HepG2 (cell line): ENCODE results near the gene SLAMF6. TPM values are rescaled to one million over a fixed set of nuclear protein-coding genes. Genes with fewer than 3 reads are reported as not detected.

Source experiments
- ATAC-seq: fragments of 200-7000 bp; cut with Tn5 transposase; 3 replicates; pipeline ENCODE4 v1.9.1; 2020; ENCODE audit warnings: mild to moderate bottlenecking, moderate library complexity
- BruUV-seq: library from RNA; stranded (reverse); fragments of 400-500 nt; replicated peaks from 2 replicates; lab custom pipeline; 2021; lab: Mats Ljungman, UMichigan
- CTCF ChIA-PET: fragments of 300-600 bp; formaldehyde crosslinking; extraction: SDS; loops from one replicate; lab custom pipeline; 2021; ENCODE audit warnings: low total read pairs, inconsistent platforms, low intra/inter-chr PET ratio; lab: Yijun Ruan, JAX
- POLR2A ChIA-PET: fragments of 350-600 bp; sonication (Branson Sonifier 250); formaldehyde crosslinking; loops from one replicate; lab custom pipeline; 2020; ENCODE audit warnings: antibody characterized with exemption, inconsistent platforms; lab: Yijun Ruan, JAX
- DNase-seq: peaks from one replicate; pipeline ENCODE4 v3.0.0-alpha.2; 2015; ENCODE audit warnings: low spot score
- FAIRE-seq: peaks from 3 replicates; lab custom pipeline; 2011; peaks lifted over from hg19 to GRCh38; lab: Jason Lieb, UNC
- H2AFZ ChIP-seq: one replicate; pipeline ENCODE4 v1.6.1; 2011; ENCODE audit warnings: low read length, inconsistent platforms
- H3K27ac ChIP-seq: fragments of 300-600 bp; 3 replicates; pipeline ENCODE4 v1.8.0; 2011; ENCODE audit warnings: mixed run types, mild to moderate bottlenecking, mixed read lengths, low read length, inconsistent platforms; ENCODE audit not compliant: insufficient read depth; ENCODE audit errors: extremely low read length
- H3K27me3 ChIP-seq, 2 experiments: fragments of 200-600 bp in 1 of 2; 2 replicates in 1 of 2; 3 replicates in 1 of 2; pipeline versions ENCODE4 v1.6.0 to v1.8.0; 2011; ENCODE audit warnings: low read length in 2 of 2, mild to moderate bottlenecking in 2 of 2, moderate library complexity in 2 of 2, inconsistent platforms in 1 of 2; ENCODE audit not compliant: insufficient read depth in 2 of 2, control insufficient read depth in 1 of 2
- H3K36me3 ChIP-seq, 2 experiments: fragments of 200-600 bp in 1 of 2; replicated peaks in 1 of 2; 2 replicates in 1 of 2; 3 replicates in 1 of 2; pipeline versions ENCODE4 v1.5.1 to v1.8.0; 2011; ENCODE audit warnings: low read length in 2 of 2, inconsistent platforms in 1 of 2; ENCODE audit not compliant: insufficient read depth in 2 of 2, control insufficient read depth in 1 of 2
- H3K4me1 ChIP-seq: 2 replicates; pipeline ENCODE4 v1.5.1; 2012; ENCODE audit warnings: low read length, inconsistent platforms; ENCODE audit not compliant: insufficient read depth
- H3K4me2 ChIP-seq: 2 replicates; pipeline ENCODE4 v1.6.0; 2011; ENCODE audit warnings: low read depth, low read length, inconsistent platforms
- H3K4me3 ChIP-seq, 3 experiments: fragments of 200-600 bp in 1 of 3; sonication (generic), shearing (Covaris generic) in 1 of 3; replicated peaks in 1 of 3; 2 replicates each; pipeline ENCODE4 v1.5.1; 2011 to 2016; ENCODE audit warnings: low read length in 3 of 3, inconsistent platforms in 2 of 3, low read depth in 2 of 3, mild to moderate bottlenecking in 2 of 3, control low read depth in 1 of 3, mixed read lengths in 1 of 3; ENCODE audit not compliant: insufficient read depth in 1 of 3
- H3K79me2 ChIP-seq: one replicate; pipeline ENCODE4 v1.6.1; 2011; ENCODE audit warnings: low read length, inconsistent platforms; ENCODE audit not compliant: insufficient read depth
- H3K9ac ChIP-seq: 2 replicates; pipeline ENCODE4 v1.6.0; 2011; ENCODE audit warnings: mild to moderate bottlenecking, low read depth, low read length, inconsistent platforms; ENCODE audit not compliant: insufficient read depth
- H3K9me3 ChIP-seq: 2 replicates; pipeline ENCODE4 v1.5.1; 2012; ENCODE audit warnings: mild to moderate bottlenecking, low read length
- H4K20me1 ChIP-seq: 2 replicates; pipeline ENCODE4 v1.6.0; 2011; ENCODE audit warnings: inconsistent platforms, mild to moderate bottlenecking, low read length, moderate library complexity; ENCODE audit not compliant: insufficient read depth
- GATAD1 ChIP-seq: IDR thresholded peaks from 2 replicates; pipeline ENCODE4 v1.6.1; 2016; ENCODE audit warnings: missing genetic modification reagents, missing compliant biosample characterization
- HCFC1 ChIP-seq: fragments of 150-350 bp; IDR thresholded peaks from 2 replicates; pipeline ENCODE4 v1.6.1; 2014; ENCODE audit warnings: low read depth, low read length
- HMG20A ChIP-seq: IDR thresholded peaks from 2 replicates; pipeline ENCODE4 v1.6.1; 2016; ENCODE audit warnings: borderline replicate concordance
- MAX ChIP-seq: IDR thresholded peaks from 2 replicates; pipeline ENCODE4 v1.6.1; 2012; ENCODE audit warnings: inconsistent platforms
- SALL2 ChIP-seq: sonication (generic); formaldehyde crosslinking; IDR thresholded peaks from 2 replicates; pipeline ENCODE4 v1.8.1; 2023; ENCODE audit warnings: mild to moderate bottlenecking, missing genetic modification reagents, inconsistent platforms
- ZFP1 ChIP-seq: IDR thresholded peaks from 2 replicates; pipeline ENCODE4 v1.6.1; 2016
- ZNF180 ChIP-seq: sonication (generic); formaldehyde crosslinking; IDR thresholded peaks from 2 replicates; pipeline ENCODE4 v1.4.0; 2020; ENCODE audit warnings: low read depth, missing genetic modification reagents, borderline replicate concordance
- ZNF629 ChIP-seq: sonication (generic); formaldehyde crosslinking; conservative IDR thresholded peaks from 2 replicates; pipeline ENCODE4 v1.5.0; 2020; ENCODE audit warnings: missing genetic modification reagents
- ZNF652 ChIP-seq: IDR thresholded peaks from 2 replicates; pipeline ENCODE4 v1.6.1; 2016; ENCODE audit warnings: low read depth, borderline replicate concordance
- ZNF674 ChIP-seq: sonication (generic); formaldehyde crosslinking; IDR thresholded peaks from 2 replicates; pipeline ENCODE4 v1.5.0; 2020; ENCODE audit warnings: low read depth, mild to moderate bottlenecking, missing genetic modification reagents
- ZNF678 ChIP-seq: sonication (generic); formaldehyde crosslinking; IDR thresholded peaks from 2 replicates; pipeline ENCODE4 v1.4.0; 2020; ENCODE audit warnings: mild to moderate bottlenecking, missing genetic modification reagents
- ZNF720 ChIP-seq: sonication (generic); formaldehyde crosslinking; IDR thresholded peaks from 2 replicates; pipeline ENCODE4 v1.4.0; 2020; ENCODE audit warnings: missing genetic modification reagents
- ZNF766 ChIP-seq: sonication (generic); formaldehyde crosslinking; IDR thresholded peaks from 2 replicates; pipeline ENCODE4 v1.5.0; 2020; ENCODE audit warnings: missing genetic modification reagents, borderline replicate concordance
- ZNF784 ChIP-seq: sonication (generic); formaldehyde crosslinking; IDR thresholded peaks from 2 replicates; pipeline ENCODE4 v1.5.1; 2020; ENCODE audit warnings: missing genetic modification reagents, mild to moderate bottlenecking, borderline replicate concordance
- WGBS: methylation state at CpG from one replicate; pipeline ENCODE4 v1.1.6; 2017; ENCODE audit warnings: low lambda C conversion rate; 5-methylcytosine and 5-hydroxymethylcytosine counted together
- in situ Hi-C: cut with HindIII; loops from 2 replicates; pipeline ENCODE4 v1.10.0; 2017; ENCODE audit warnings: low pct_unique_long_range_greater_than_20kb; ENCODE audit not compliant: extremely low pct_ligation_motif_present
- intact Hi-C: fragments of 100-400 bp; cut with micrococcal nuclease; formaldehyde crosslinking; loops from one replicate; pipeline ENCODE4 v1.10.0; 2022; ENCODE audit not compliant: unreplicated experiment
- polyA plus RNA-seq, 8 experiments: library from polyadenylated mRNA; depleted of rRNA in 3 of 8; stranded (reverse) in 7 of 8; unstranded in 1 of 8; fragments of >200 nt; fragmentation: Illumina TruSeq in 4 of 8; extraction: Trizol in 4 of 8; gene quantifications; 2 replicates each; pipeline versions ENCODE4 v1.2.1 to v1.2.3, GENCODE V29; 2011 to 2016; ENCODE audit warnings: low read depth in 4 of 8, missing spikeins in 1 of 8, mixed read lengths in 1 of 8; ENCODE audit not compliant: insufficient read depth in 1 of 8
- total RNA-seq, 5 experiments: library from RNA; depleted of rRNA; stranded (reverse); fragments of >200 nt; fragmentation: Illumina TruSeq; extraction: Trizol; gene quantifications; 2 replicates each; pipeline ENCODE4 v1.2.3, GENCODE V29; 2016; ENCODE audit warnings: low read depth in 1 of 5
- TF ChIP-seq, protein P1 (sequence below): sonication (generic); formaldehyde crosslinking; IDR thresholded peaks from 2 replicates; pipeline ENCODE4 v1.8.0; 2022; ENCODE audit warnings: mild to moderate bottlenecking, missing genetic modification reagents, moderate library complexity

SLAMF6 gene
- total and polyA plus RNA-seq, 2 of the 13 experiments (the other 11 are each of a cell fraction or from before 2014, with no cell fraction given), result not detected

DNA sequence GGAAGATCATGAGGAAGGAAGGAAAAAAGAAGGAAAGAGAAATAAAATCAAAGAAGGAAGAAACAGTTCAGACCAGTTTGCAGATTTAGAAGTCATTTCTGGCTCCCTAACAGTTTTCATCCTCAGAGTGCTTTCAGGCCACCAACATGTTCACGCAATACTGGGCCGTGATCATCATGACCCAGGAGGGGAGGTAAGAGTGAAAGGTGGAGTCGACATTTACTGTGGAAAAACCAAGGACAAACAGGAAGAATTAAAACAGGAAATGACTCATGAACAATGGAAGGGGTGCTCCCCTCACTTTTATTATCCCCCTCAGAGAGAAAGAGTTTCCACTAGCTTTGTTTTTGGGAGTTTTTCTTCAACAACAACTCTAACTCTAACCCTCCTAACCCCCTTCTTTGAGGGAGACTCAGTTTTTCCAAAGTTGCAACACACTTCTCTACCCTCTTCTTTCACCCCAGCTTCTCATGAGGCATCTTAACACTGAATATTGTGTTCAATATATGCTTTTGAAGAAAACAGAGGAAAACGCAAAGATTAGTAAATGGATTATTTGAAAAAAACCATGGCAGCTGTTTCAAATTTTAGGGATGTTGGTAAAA lies 62.3 kb downstream of the SLAMF6 start (continued):
- TF ChIP-seq ZNF784 (CRISPR knock-in tag), result no peak
- no peak for TF ChIP-seq GATAD1 (CRISPR knock-in tag)
- no peak for TF ChIP-seq ZNF720 (CRISPR knock-in tag)
- TF ChIP-seq ZNF652 (CRISPR knock-in tag), result no peak
- no peak for TF ChIP-seq HMG20A (CRISPR knock-in tag)
- TF ChIP-seq ZNF629, result no peak
- no peak for TF ChIP-seq HCFC1

DNA sequence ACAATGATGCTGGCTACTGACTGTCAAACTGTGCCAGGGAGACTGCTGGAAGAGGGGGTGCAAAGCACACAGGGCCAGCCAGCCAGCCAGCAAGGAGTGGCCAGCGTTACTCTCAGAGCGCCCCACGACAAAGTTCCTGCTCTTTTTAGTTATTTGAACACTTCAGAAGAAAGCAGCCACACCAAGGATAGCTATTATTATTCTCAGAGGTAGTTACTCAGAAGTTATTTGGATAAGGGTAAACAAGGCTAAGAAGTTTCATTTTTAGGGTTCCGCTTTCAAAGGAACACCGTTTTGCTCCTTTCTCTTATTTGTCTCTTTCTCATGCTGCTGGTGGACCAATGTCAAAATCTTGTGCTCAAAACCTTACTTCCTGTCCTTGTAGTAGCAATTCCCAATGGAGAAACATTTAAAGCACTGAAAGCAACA lies 62.8 kb downstream of the SLAMF6 start:
- no peak for FAIRE-seq
- no peak overlapping the region for H3K9ac ChIP-seq
- no peak overlapping the region for H2AFZ ChIP-seq
- no peak overlapping the region for H3K27ac ChIP-seq
- H3K79me2 ChIP-seq, result no peaks in the 10 kb centered on the region
- H3K4me1 ChIP-seq, result no peaks in the 10 kb centered on the region
- CTCF ChIA-PET, result no interaction called here
- no peaks in the 10 kb centered on the region for H3K9me3 ChIP-seq
- WGBS, result 42% methylated on average over 5 of the region's 5 CpGs
- no TSS peak for BruUV-seq
- intact Hi-C loops, result no loop called here
- H3K36me3 ChIP-seq, result no peaks in the 10 kb centered on the region
- H3K4me3 ChIP-seq, result no peak overlapping the region
- no peaks in the 10 kb centered on the region; a peak in 2 of 5 replicates for H3K27me3 ChIP-seq
- POLR2A ChIA-PET, result no interaction called here
- DNase-seq, result no peak
- in situ Hi-C loops, result no loop called here
- TF ChIP-seq ZNF678 (CRISPR knock-in tag) (no peak), ZNF674 (CRISPR knock-in tag) (no peak), SALL2 (CRISPR knock-in tag) (no peak), ZFP1 (CRISPR knock-in tag) (no peak), ZNF180 (no peak), ZNF766 (CRISPR knock-in tag) (no peak), MAX (no peak)
- TF ChIP-seq, protein P1, sequence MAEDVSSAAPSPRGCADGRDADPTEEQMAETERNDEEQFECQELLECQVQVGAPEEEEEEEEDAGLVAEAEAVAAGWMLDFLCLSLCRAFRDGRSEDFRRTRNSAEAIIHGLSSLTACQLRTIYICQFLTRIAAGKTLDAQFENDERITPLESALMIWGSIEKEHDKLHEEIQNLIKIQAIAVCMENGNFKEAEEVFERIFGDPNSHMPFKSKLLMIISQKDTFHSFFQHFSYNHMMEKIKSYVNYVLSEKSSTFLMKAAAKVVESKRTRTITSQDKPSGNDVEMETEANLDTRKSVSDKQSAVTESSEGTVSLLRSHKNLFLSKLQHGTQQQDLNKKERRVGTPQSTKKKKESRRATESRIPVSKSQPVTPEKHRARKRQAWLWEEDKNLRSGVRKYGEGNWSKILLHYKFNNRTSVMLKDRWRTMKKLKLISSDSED (CRISPR knock-in tag), result no peak
- ATAC-seq, result no peak
- H3K4me2 ChIP-seq, result no peak overlapping the region
- no peaks in the 10 kb centered on the region for H4K20me1 ChIP-seq
